A673 (cell line): ENCODE results near the gene KCNH3.
"Not testable (repeated sequence)": the region's sequence is repeated elsewhere in the genome, so short reads cannot be mapped to it uniquely, and the experiment has no call there.

ENCODE experiments used
- EZH2 ChIP-seq: fragments of 200-600 bp; sonication (generic); IDR thresholded peaks from 2 replicates; pipeline ENCODE4 v1.6.1; 2017; ENCODE audit warnings: borderline replicate concordance, low read depth, mild to moderate bottlenecking, mixed read lengths, antibody characterized with exemption, low read length; ENCODE audit not compliant: poor library complexity, severe bottlenecking
- TF ChIP-seq, protein P1 (sequence below): fragments of 300-800, 200-600 bp; sonication (generic); conservative IDR thresholded peaks from 2 replicates; pipeline ENCODE4 v1.5.1; 2017; ENCODE audit warnings: low read depth, mild to moderate bottlenecking, antibody characterized with exemption, low read length, moderate library complexity, mixed read lengths

DNA sequence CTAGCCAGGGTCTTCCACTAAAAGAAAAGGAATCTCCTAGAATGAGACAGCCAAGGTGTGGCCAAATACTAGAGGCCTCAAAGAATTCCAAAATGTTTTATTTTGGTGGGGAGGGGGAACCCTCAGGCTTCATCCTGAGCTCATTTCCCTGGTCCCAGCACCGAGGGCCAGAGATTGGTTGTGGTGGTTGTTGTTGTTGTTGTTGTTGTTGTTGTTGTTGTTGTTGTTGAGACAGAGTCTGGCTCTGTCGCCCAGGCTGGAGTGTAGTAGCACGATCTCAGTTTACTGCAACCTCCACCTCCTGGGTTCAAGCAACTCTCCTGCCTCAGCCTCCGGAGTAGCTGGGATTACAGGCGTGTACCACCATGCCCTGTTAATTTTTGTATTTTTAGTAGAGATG, 4.7 kb upstream of the KCNH3 start:
- TF ChIP-seq, protein P1, sequence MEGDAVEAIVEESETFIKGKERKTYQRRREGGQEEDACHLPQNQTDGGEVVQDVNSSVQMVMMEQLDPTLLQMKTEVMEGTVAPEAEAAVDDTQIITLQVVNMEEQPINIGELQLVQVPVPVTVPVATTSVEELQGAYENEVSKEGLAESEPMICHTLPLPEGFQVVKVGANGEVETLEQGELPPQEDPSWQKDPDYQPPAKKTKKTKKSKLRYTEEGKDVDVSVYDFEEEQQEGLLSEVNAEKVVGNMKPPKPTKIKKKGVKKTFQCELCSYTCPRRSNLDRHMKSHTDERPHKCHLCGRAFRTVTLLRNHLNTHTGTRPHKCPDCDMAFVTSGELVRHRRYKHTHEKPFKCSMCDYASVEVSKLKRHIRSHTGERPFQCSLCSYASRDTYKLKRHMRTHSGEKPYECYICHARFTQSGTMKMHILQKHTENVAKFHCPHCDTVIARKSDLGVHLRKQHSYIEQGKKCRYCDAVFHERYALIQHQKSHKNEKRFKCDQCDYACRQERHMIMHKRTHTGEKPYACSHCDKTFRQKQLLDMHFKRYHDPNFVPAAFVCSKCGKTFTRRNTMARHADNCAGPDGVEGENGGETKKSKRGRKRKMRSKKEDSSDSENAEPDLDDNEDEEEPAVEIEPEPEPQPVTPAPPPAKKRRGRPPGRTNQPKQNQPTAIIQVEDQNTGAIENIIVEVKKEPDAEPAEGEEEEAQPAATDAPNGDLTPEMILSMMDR: not testable (repeated sequence)
- not testable (repeated sequence) for TF ChIP-seq EZH2
